ENCODE data around the gene FKBP1A.

The FKBP1A gene

GRCh38 chr20:1382670-1383069 lies 10.2 kb downstream of the FKBP1A start:
- no peak for DNase-seq (ENCODE audit: extremely low read depth, low read depth)
- no peak for TF ChIP-seq CTCF (IDR thresholded peaks at IDR 0.05; ENCODE audit: low read depth, low read length)

GRCh38 chr20:1381753-1382591 lies 10.9 kb downstream of the FKBP1A start:
- TF ChIP-seq CTCF (IDR thresholded peaks at IDR 0.05; ENCODE audit: low read depth, low read length), result no peak
- no peak for DNase-seq (ENCODE audit: extremely low read depth, low read depth)

GRCh38 chr20:1378735-1379125 lies 14.1 kb downstream of the FKBP1A start:
- no peak for TF ChIP-seq CTCF (IDR thresholded peaks at IDR 0.05; ENCODE audit: low read depth, low read length)
- no peak for DNase-seq (ENCODE audit: extremely low read depth, low read depth)

GRCh38 chr20:1377984-1378734 lies 14.7 kb downstream of the FKBP1A start:
- TF ChIP-seq CTCF (IDR thresholded peaks at IDR 0.05; ENCODE audit: low read depth, low read length), result no peak
- DNase-seq (ENCODE audit: extremely low read depth, low read depth), result no peak

- DNase-seq (ENCODE audit: extremely low read depth, low read depth), result no peak
- no peak for TF ChIP-seq CTCF (IDR thresholded peaks at IDR 0.05; ENCODE audit: low read depth, low read length)
Observed at GRCh38 chr20:1377341-1377871, 15.4 kb downstream of the FKBP1A start.

GRCh38 chr20:1376408-1377270 lies 16.2 kb downstream of the FKBP1A start:
- no peak for TF ChIP-seq CTCF (IDR thresholded peaks at IDR 0.05; ENCODE audit: low read depth, low read length)
- DNase-seq (ENCODE audit: extremely low read depth, low read depth), result no peak

Data from AG09319 (cell line).